HG03280 (cell line): ENCODE results near the gene PIK3IP1.

ENCODE experiments used
- ATAC-seq: cut with Tn5 transposase; IDR thresholded peaks from one replicate; pipeline ENCODE4 v1.9.1; 2021; ENCODE audit warnings: mild to moderate bottlenecking, moderate library complexity; ENCODE audit not compliant: unreplicated experiment

PIK3IP1 gene

GRCh38 chr22:31281733-31282132, 10.6 kb downstream of the PIK3IP1 start:
- ATAC-seq: no peak

GRCh38 chr22:31279821-31280505, 12.3 kb downstream of the PIK3IP1 start:
- no peak for ATAC-seq

- no peak for ATAC-seq
Measured at GRCh38 chr22:31279327-31279669, 13.0 kb downstream of the PIK3IP1 start.

- ATAC-seq: no peak
Measured at GRCh38 chr22:31278626-31279326, 13.5 kb downstream of the PIK3IP1 start.

- no peak for ATAC-seq
Measured at GRCh38 chr22:31278151-31278621, 14.1 kb downstream of the PIK3IP1 start.

- ATAC-seq: no peak
Measured at GRCh38 chr22:31277741-31278140, 14.5 kb downstream of the PIK3IP1 start.

GRCh38 chr22:31276426-31277167, 15.7 kb downstream of the PIK3IP1 start:
- ATAC-seq: no peak

GRCh38 chr22:31275576-31275975, 16.7 kb downstream of the PIK3IP1 start:
- ATAC-seq: no peak

GRCh38 chr22:31275018-31275417, 17.3 kb downstream of the PIK3IP1 start:
- ATAC-seq: no peak

- ATAC-seq: no peak
Measured at GRCh38 chr22:31274017-31274416, 18.3 kb downstream of the PIK3IP1 start.

- ATAC-seq: no peak
Measured at GRCh38 chr22:31272522-31273446, 19.5 kb downstream of the PIK3IP1 start.

- no peak for ATAC-seq
Measured at GRCh38 chr22:31271485-31271884, 20.8 kb downstream of the PIK3IP1 start.

GRCh38 chr22:31271026-31271425, 21.3 kb downstream of the PIK3IP1 start:
- no peak for ATAC-seq

GRCh38 chr22:31269892-31270579, 22.3 kb downstream of the PIK3IP1 start:
- ATAC-seq: no peak

- no peak for ATAC-seq
Measured at GRCh38 chr22:31268281-31268680, 24.0 kb downstream of the PIK3IP1 start.

GRCh38 chr22:31263896-31264640, 28.2 kb downstream of the PIK3IP1 start:
- ATAC-seq: no peak

- ATAC-seq: no peak
Measured at GRCh38 chr22:31262312-31263133, 29.8 kb downstream of the PIK3IP1 start.

GRCh38 chr22:31260474-31260856, 31.8 kb downstream of the PIK3IP1 start:
- no peak for ATAC-seq
